GM12873 (cell line): ENCODE data around the gene AGO4.

Experiments used
- TF ChIP-seq, protein P1 (sequence below): IDR thresholded peaks from 2 replicates; pipeline ENCODE4 v1.5.1; 2012; ENCODE audit warnings: low read depth, mild to moderate bottlenecking, moderate library complexity, low read length, control low read depth; ENCODE audit not compliant: insufficient read depth; ENCODE audit errors: missing control alignments

The AGO4 gene

DNA sequence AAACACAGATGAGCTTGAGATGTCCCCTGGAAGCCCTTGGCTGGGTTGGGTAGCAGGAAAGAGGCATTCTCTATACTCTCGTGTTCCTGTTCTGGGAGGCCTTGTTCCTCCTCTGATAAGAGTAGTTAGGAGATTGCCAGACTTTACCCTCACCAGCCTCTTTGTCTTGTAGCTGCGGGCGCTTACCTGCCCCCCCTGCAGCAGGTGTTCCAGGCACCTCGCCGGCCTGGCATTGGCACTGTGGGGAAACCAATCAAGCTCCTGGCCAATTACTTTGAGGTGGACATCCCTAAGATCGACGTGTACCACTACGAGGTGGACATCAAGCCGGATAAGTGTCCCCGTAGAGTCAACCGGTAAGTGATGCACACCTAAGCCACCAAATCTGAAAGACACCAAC is 80.4 kb downstream of the AGO4 start:
- TF ChIP-seq, protein P1, sequence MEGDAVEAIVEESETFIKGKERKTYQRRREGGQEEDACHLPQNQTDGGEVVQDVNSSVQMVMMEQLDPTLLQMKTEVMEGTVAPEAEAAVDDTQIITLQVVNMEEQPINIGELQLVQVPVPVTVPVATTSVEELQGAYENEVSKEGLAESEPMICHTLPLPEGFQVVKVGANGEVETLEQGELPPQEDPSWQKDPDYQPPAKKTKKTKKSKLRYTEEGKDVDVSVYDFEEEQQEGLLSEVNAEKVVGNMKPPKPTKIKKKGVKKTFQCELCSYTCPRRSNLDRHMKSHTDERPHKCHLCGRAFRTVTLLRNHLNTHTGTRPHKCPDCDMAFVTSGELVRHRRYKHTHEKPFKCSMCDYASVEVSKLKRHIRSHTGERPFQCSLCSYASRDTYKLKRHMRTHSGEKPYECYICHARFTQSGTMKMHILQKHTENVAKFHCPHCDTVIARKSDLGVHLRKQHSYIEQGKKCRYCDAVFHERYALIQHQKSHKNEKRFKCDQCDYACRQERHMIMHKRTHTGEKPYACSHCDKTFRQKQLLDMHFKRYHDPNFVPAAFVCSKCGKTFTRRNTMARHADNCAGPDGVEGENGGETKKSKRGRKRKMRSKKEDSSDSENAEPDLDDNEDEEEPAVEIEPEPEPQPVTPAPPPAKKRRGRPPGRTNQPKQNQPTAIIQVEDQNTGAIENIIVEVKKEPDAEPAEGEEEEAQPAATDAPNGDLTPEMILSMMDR: no peak

- TF ChIP-seq, protein P1: no peak
These were observed 85.4 kb downstream of the AGO4 start for GRCh38 chr1:35893051-35893879.

GRCh38 chr1:35894183-35894582 is 86.4 kb downstream of the AGO4 start:
- TF ChIP-seq, protein P1: no peak

DNA sequence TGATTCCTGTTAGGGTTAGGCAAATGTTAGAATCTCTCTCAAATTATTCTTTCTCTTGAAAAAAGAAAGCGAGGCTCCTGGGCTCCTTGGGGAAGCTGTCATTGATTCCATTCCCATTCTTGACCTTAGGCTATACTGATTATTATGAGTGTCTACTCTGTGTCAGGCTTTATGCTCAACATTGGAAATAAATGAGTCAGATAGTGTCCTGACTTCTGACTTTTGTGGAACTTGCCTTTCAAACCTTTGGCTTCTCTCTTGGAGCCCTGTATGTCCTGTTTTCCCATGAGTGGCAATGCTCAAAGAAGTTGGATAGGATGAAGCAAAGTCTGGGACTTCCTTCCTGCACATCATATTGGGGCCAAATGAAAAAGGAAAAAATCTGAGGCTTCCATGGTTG is 86.8 kb downstream of the AGO4 start:
- TF ChIP-seq, protein P1: no peak

- TF ChIP-seq, protein P1: peak; percentile 37
These were observed 92.1 kb downstream of the AGO4 start for GRCh38 chr1:35899941-35900340.

GRCh38 chr1:35901235-35901634 is 93.4 kb downstream of the AGO4 start:
- TF ChIP-seq, protein P1: no peak

DNA sequence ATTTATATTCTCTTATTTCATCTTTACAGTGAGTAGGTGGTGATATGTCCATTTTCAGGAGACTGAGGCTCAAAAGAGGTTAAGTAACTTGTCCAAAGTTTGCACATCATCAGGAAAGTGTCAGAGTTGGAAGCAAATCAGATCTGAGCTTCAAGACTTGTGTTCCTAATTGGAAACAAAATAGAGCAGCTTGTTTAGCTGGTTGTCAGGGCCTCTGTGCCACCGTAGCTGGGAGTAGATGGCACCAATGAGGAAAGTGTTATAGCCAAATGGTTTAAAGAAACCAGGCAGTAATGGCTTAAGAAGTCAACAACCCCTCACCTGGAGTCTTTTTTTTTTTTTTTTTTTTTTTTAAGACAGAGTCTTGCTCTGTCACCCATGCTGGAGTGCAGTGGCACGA is 94.9 kb downstream of the AGO4 start:
- TF ChIP-seq, protein P1: no peak
